ENCODE data around the gene URM1. TPM values are rescaled to one million over a fixed set of nuclear protein-coding genes. Genes with fewer than 3 reads are reported as not detected.

The URM1 gene
- total and polyA plus RNA-seq, 10 of the 15 experiments (the other 5 are each of a cell fraction or from before 2014, with no cell fraction given), result 7.9 to 75.8 (median 63.7) TPM

GRCh38 chr9:128439273-128439672, 68.1 kb downstream of the URM1 start:
- ATAC-seq (peak; percentile 33), FAIRE-seq (no peak), DNase-seq (ENCODE audit: low read depth, low spot score) (no peak)
- intact Hi-C loops (cut with micrococcal nuclease; ENCODE audit: unreplicated experiment), result no loop called here
- ChIA-PET RAD21 (ENCODE audit: unreplicated experiment) (interaction anchor here (1.0 to 3.3 kb wide), 4 partner anchors 19 to 285 kb away, joined by 3 to 16 read pairs (median 6); partner anchors contain the start of genes CERCAM and ZDHHC12), POLR2A (no interaction called here), SMC1A (ENCODE audit: uncharacterized antibody, unreplicated experiment) (interaction anchor here (0.8 to 1.2 kb wide), 6 partner anchors 17 to 380 kb away, joined by 3 to 5 read pairs (median 3); no protein-coding TSS in a partner anchor), CTCF (interaction anchor here (0.6 to 2.3 kb wide), 39 partner anchors 8 to 490 kb away, joined by 3 to 13 read pairs (median 4); partner anchors contain the start of genes CERCAM, ENDOG, ODF2 and SPTAN1)
- no peaks in the 10 kb centered on the region for H3K36me3 ChIP-seq (ENCODE audit: control insufficient read depth in 2 of 2, insufficient read depth in 2 of 2, low read length in 1 of 2)
- in situ Hi-C loops (cut with MboI), result no loop called here
- BruUV-seq (replicated peaks), result no TSS peak
- no peaks in the 10 kb centered on the region for H3K9me3 ChIP-seq (replicated peaks; ENCODE audit: control insufficient read depth, insufficient read depth, low read length)
- no peaks in the 10 kb centered on the region for H4K20me1 ChIP-seq (ENCODE audit: control insufficient read depth, insufficient read depth)
- H3K27ac ChIP-seq (ENCODE audit: control insufficient read depth, insufficient read depth), result no peak overlapping the region
- WGBS (ENCODE audit: insufficient coverage, insufficient replicate concordance, low lambda C conversion rate, missing lambda C conversion rate), result 60% methylated on average over 7 of the region's 7 CpGs
- H3K27me3 ChIP-seq (replicated peaks in 1 of 2; ENCODE audit: control insufficient read depth in 2 of 2, insufficient read depth in 2 of 2, low read length in 1 of 2), result no peaks in the 10 kb centered on the region
- no peak overlapping the region for H3K4me2 ChIP-seq (ENCODE audit: control insufficient read depth, insufficient read depth)
- no peak overlapping the region for H2AFZ ChIP-seq (ENCODE audit: control insufficient read depth, low read depth, low read length)
- H3K4me3 ChIP-seq, result no peak overlapping the region
- H3K9ac ChIP-seq (ENCODE audit: control insufficient read depth, insufficient read depth, low read length), result no peak overlapping the region
- no peaks in the 10 kb centered on the region for H3K4me1 ChIP-seq (ENCODE audit: control insufficient read depth, insufficient read depth, low read length)
- H3K79me2 ChIP-seq (ENCODE audit: control insufficient read depth, insufficient read depth, low read length), result no peaks in the 10 kb centered on the region
- TF ChIP-seq FOXM1 (IDR thresholded peaks at IDR 0.05; ENCODE audit: low read depth, low read length) (no peak), BHLHE40 (IDR thresholded peaks at IDR 0.05; ENCODE audit: borderline replicate concordance in 1 of 2, low read depth in 2 of 2, low read length in 1 of 2) (0 out of 4 replicates have a peak, but pooled peaks have one; percentile 4 to 8), ZNF207 (IDR thresholded peaks at IDR 0.05; ENCODE audit: borderline replicate concordance) (no peak), MTA2 (IDR thresholded peaks at IDR 0.05; ENCODE audit: low read depth) (peak; percentile 78; the same call in 1 of the 2 replicates), PKNOX1 (IDR thresholded peaks at IDR 0.05) (peak; percentile 33; the same call in 1 of the 2 replicates), IKZF2 (IDR thresholded peaks at IDR 0.05) (peak in 1 of 2 experiments; percentile 33; a peak in 2 of 4 replicates), SRF (IDR thresholded peaks at IDR 0.05; ENCODE audit: low read depth in 2 of 2, low read length in 2 of 2) (no peak), ATF7 (IDR thresholded peaks at IDR 0.05; ENCODE audit: low read depth) (peak; percentile 69), CBFB (IDR thresholded peaks at IDR 0.05; ENCODE audit: low read depth) (no peak), ZNF384 (IDR thresholded peaks at IDR 0.05; ENCODE audit: borderline replicate concordance, low read depth, low read length) (peak; percentile 76), BACH1 (IDR thresholded peaks at IDR 0.05; ENCODE audit: borderline replicate concordance) (no peak), TCF12 (IDR thresholded peaks at IDR 0.05; ENCODE audit: low read depth, low read length) (no peak), EGR1 (IDR thresholded peaks at IDR 0.05; ENCODE audit: borderline replicate concordance in 1 of 2, low read depth in 2 of 2, low read length in 2 of 2) (no peak), MEF2B (IDR thresholded peaks at IDR 0.05; ENCODE audit: partially characterized antibody, poor library complexity, severe bottlenecking) (peak; percentile 79), NR2F1 (conservative IDR thresholded peaks at IDR 0.05) (peak; percentile 81), ZBED1 (IDR thresholded peaks at IDR 0.05; ENCODE audit: borderline replicate concordance) (no peak)
- TF ChIP-seq, protein P1, sequence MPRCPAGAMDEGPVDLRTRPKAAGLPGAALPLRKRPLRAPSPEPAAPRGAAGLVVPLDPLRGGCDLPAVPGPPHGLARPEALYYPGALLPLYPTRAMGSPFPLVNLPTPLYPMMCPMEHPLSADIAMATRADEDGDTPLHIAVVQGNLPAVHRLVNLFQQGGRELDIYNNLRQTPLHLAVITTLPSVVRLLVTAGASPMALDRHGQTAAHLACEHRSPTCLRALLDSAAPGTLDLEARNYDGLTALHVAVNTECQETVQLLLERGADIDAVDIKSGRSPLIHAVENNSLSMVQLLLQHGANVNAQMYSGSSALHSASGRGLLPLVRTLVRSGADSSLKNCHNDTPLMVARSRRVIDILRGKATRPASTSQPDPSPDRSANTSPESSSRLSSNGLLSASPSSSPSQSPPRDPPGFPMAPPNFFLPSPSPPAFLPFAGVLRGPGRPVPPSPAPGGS (IDR thresholded peaks at IDR 0.05; ENCODE audit: borderline replicate concordance, insufficient read depth, low read depth, low read length, poor library complexity, severe bottlenecking), result no peak

Measured in GM12878 (cell line).